Calu3 (cell line): ENCODE data around the gene TMEM63C. TPM values are rescaled to one million over a fixed set of nuclear protein-coding genes. Genes with fewer than 3 reads are reported as not detected.

Experiments
- BruUV-seq: library from RNA; stranded (reverse); fragments of 400-500 nt; replicated peaks from 2 replicates; lab custom pipeline; 2021; lab: Mats Ljungman, UMichigan
- CTCF ChIA-PET: fragments of 300-600 bp; sonication (Branson Sonifier 250); formaldehyde crosslinking; loops from one replicate; lab custom pipeline; 2022; ENCODE audit warnings: antibody characterized with exemption; lab: Charles Lee
- DNase-seq: peaks from one replicate; pipeline ENCODE4 v3.0.0; 2022
- H3K27ac Mint-ChIP-seq: one replicate; pipeline ENCODE4 v1.8.0; 2022; ENCODE audit warnings: mixed read lengths; ENCODE audit not compliant: unreplicated experiment
- H3K27me3 Mint-ChIP-seq: one replicate; pipeline ENCODE4 v1.8.0; 2022; ENCODE audit warnings: mixed read lengths; ENCODE audit not compliant: unreplicated experiment
- H3K36me3 Mint-ChIP-seq: one replicate; pipeline ENCODE4 v1.8.0; 2022; ENCODE audit warnings: mild to moderate bottlenecking, moderate library complexity, mixed read lengths; ENCODE audit not compliant: insufficient read depth, unreplicated experiment
- H3K4me1 Mint-ChIP-seq: one replicate; pipeline ENCODE4 v1.8.0; 2022; ENCODE audit warnings: mild to moderate bottlenecking, low read depth, mixed read lengths; ENCODE audit not compliant: unreplicated experiment
- H3K4me3 Mint-ChIP-seq: one replicate; pipeline ENCODE4 v1.8.0; 2022; ENCODE audit warnings: mild to moderate bottlenecking, low read depth, moderate library complexity, mixed read lengths; ENCODE audit not compliant: unreplicated experiment
- H3K9me3 Mint-ChIP-seq: one replicate; pipeline ENCODE4 v1.8.0; 2022; ENCODE audit warnings: low read depth, mixed read lengths; ENCODE audit not compliant: unreplicated experiment
- intact Hi-C: fragments of 100-400 bp; cut with micrococcal nuclease; formaldehyde crosslinking; loops from one replicate; pipeline ENCODE4 v1.10.0; 2022; ENCODE audit not compliant: unreplicated experiment
- microRNA-seq: library from miRNA; unstranded; fragments of <30 nt; microRNA quantifications from one replicate; pipeline ENCODE4 v1.2.0, GENCODE V29; 2022
- total RNA-seq: library from RNA; stranded (reverse); gene quantifications from 2 replicates; pipeline ENCODE4 v1.2.3, GENCODE V29; 2022
- TF ChIP-seq, protein P1 (sequence below): fragments of 200-600 bp; IDR thresholded peaks from one replicate; pipeline ENCODE4 v1.8.0; 2022; ENCODE audit warnings: antibody characterized with exemption; ENCODE audit not compliant: unreplicated experiment

Gene TMEM63C
- total RNA-seq, 1 experiment from 2014 or later = 1.1 TPM

GRCh38 chr14:77306851-77307496 is 125.4 kb downstream of the TMEM63C start:
- H3K4me1 Mint-ChIP-seq = peaks cover 36% of the 10 kb centered on the region
- CTCF ChIA-PET = interaction anchor here (1.1 to 1.5 kb wide), 2 partner anchors 9 to 14 kb away, joined by 4 to 12 read pairs; partner anchors contain the start of genes GSTZ1 and POMT2

More at GRCh38 chr14:77306851-77307496, 125.4 kb downstream of the TMEM63C start:
- no peak overlapping the region for H3K4me3 Mint-ChIP-seq
- TF ChIP-seq, protein P1, sequence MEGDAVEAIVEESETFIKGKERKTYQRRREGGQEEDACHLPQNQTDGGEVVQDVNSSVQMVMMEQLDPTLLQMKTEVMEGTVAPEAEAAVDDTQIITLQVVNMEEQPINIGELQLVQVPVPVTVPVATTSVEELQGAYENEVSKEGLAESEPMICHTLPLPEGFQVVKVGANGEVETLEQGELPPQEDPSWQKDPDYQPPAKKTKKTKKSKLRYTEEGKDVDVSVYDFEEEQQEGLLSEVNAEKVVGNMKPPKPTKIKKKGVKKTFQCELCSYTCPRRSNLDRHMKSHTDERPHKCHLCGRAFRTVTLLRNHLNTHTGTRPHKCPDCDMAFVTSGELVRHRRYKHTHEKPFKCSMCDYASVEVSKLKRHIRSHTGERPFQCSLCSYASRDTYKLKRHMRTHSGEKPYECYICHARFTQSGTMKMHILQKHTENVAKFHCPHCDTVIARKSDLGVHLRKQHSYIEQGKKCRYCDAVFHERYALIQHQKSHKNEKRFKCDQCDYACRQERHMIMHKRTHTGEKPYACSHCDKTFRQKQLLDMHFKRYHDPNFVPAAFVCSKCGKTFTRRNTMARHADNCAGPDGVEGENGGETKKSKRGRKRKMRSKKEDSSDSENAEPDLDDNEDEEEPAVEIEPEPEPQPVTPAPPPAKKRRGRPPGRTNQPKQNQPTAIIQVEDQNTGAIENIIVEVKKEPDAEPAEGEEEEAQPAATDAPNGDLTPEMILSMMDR = no peak
- BruUV-seq = no TSS peak
- no peaks in the 10 kb centered on the region for H3K27me3 Mint-ChIP-seq
- intact Hi-C loops = no loop called here
- DNase-seq = no peak
- no peak overlapping the region for H3K27ac Mint-ChIP-seq
- no peaks in the 10 kb centered on the region for H3K9me3 Mint-ChIP-seq
- H3K36me3 Mint-ChIP-seq = peaks cover 6% of the 10 kb centered on the region

Small RNA genes lying within 50 kb of the gene (microRNA-seq; reads per million reads assigned to microRNA genes)
- not detected for gene MIR1260A

Other genes starting within 250 kb of the TMEM63C start
- 30.1 and 33.1 TPM in 2 replicates for gene IRF2BPL, start 153.1 kb upstream of the TMEM63C start, total RNA-seq
- gene CIPC, start 83.5 kb upstream of the TMEM63C start, total RNA-seq = 16.5 and 18.9 TPM in 2 replicates
- not detected in 2 replicates for gene ZDHHC22, start 40.0 kb upstream of the TMEM63C start, total RNA-seq
- gene NGB, start 89.4 kb downstream of the TMEM63C start, total RNA-seq = not detected in 2 replicates
- gene POMT2, start 139.1 kb downstream of the TMEM63C start, total RNA-seq = 21.7 and 22.9 TPM in 2 replicates
- gene GSTZ1, start 139.2 kb downstream of the TMEM63C start, total RNA-seq = 14.2 and 14.7 TPM in 2 replicates
- 9.4 and 10.4 TPM in 2 replicates for gene TMED8, start 195.3 kb downstream of the TMEM63C start, total RNA-seq
- gene SAMD15, start 195.6 kb downstream of the TMEM63C start, total RNA-seq = 0.52 and 1.1 TPM in 2 replicates
- gene NOXRED1, start 241.7 kb downstream of the TMEM63C start, total RNA-seq = 1.2 and 1.6 TPM in 2 replicates